COR-L47 (cell line): ENCODE results near the gene MED8.
"Not testable (repeated sequence)": the region's sequence is repeated elsewhere in the genome, so short reads cannot be mapped to it uniquely, and the experiment has no call there.

Experiments
- DNase-seq: peaks from one replicate; lab custom pipeline; 2025; lab: John Stamatoyannopoulos, UW

The MED8 gene

DNA sequence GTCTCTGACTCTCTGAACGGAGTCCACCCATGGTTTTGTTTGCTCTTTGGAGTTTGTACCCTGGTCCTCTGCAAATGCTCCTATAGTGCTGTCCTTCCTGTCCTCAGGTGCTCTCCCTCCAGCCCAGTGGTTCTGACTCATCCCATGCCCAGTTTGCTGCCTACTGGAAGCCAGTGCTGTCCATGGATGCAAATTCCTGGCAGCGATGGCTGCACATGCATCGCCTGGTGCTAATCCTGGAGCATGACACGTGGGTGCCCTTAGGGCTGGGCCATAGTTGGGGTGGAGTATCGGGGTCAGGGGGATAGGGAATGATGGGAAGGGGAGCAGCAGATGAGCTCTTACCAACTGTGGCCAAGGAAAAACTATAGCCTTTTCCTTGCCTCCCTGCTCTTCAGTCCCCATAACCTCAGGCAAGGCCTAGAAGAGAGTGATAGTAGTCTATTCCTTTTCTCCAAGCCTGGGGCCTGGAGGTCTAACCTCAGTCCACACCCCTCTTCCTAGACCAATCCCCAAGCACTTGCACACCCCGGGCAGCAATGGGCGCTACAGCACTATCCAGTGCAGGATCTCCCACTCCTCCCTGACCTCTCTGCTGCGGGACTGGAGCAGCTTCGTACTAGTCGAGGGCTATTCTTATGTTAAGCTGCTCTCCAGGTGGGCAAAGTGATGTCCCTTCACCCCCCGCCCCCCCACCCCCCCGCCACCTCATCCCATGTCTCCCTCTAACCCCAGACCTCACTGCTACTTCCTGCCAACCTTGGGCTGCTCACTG, 32.6 kb upstream of the MED8 start:
- no peak for DNase-seq

GRCh38 chr1:43421396-43421795, 31.8 kb upstream of the MED8 start:
- no peak for DNase-seq

GRCh38 chr1:43420874-43421273, 31.3 kb upstream of the MED8 start:
- no peak for DNase-seq

DNA sequence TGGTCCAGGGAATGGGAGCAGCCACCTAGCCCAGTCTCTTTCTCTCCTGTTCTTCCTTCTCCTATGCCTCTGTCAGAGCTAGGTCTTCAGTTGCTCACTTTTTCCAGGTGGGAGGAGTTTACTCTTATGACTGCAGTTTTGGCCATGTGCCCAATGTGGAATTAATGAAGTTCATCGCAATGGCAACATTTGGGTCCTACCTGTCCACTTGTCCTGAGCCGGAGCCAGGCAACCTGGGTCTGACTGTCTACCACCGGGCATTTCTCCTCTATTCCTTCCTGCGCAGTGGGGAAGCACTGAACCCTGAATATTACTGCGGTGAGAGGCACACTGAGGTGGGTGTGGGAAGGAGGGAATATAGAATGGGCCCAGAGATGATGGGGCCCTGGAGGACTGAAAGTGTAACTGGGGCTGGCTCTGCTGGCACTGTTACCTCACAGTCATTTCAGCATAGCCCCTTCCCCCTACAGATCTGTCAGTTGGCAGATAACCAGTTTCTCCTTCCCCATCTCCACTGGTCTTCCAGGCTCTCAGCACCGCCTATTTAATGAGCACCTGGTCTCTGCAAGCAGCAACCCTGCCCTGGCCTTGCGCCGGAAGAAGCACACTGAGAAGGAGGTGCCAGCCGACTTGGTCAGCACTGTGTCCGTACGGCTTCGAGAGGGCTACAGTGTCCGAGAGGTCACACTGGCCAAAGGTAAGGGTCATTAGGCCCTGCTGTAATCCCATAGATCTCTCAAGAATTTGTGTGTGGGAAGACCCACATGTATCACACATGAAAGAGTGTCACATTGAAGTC, 30.2 kb upstream of the MED8 start:
- no peak for DNase-seq

GRCh38 chr1:43418858-43419257, 29.3 kb upstream of the MED8 start:
- DNase-seq = no peak

GRCh38 chr1:43415901-43416300, 26.3 kb upstream of the MED8 start:
- DNase-seq = no peak

DNA sequence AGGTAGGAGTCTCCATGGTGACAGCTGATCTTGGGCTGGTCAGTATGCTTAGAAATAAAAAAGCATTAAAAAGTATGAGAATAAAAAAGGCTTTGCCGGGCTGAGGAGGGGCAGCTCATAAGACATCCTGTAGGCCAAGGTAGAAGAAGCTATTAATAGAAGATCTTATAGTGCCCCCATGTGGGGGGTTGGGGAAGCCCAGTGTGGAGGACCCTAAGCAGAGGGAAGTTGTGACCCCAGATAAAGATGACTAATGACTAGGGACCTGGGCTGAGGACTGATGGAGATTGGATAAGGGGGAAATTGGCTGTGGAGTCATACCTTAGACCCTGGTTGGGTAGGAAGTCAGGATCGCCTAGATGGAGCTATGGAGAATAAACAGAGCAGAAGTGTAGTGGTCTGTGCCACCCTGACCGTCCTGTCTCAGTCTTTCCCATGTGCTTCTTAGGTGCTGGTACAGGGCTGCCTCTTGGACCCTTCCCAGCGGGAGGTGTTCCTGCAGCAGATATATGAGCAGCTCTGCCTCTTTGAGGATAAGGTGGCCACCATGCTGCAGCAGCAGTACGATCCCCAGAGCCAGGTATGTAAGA, 25.1 kb upstream of the MED8 start:
- peak; percentile 41 for DNase-seq

DNA sequence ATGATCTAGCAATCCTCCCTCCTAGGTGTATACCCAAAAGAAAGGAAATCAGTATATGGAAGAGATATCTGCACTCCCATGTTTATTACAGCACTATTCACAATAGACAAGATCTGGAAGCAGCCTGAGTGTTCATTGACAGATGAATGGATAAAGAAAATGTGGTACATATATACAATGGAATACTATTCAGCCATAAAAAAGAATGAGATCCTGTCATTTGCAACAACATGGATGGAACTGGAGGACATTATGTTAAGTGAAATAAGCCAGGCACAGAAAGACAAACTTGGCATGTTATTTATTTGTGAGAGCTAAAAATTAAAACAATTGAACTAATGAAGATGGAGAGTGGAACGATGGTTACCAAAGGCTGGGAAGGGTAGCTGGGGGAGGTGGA, 23.8 kb upstream of the MED8 start:
- not testable (repeated sequence) for DNase-seq

- DNase-seq = no peak
These were observed 21.0 kb upstream of the MED8 start for GRCh38 chr1:43410571-43410970.

GRCh38 chr1:43405876-43406234, 16.3 kb upstream of the MED8 start:
- DNase-seq = no peak

DNA sequence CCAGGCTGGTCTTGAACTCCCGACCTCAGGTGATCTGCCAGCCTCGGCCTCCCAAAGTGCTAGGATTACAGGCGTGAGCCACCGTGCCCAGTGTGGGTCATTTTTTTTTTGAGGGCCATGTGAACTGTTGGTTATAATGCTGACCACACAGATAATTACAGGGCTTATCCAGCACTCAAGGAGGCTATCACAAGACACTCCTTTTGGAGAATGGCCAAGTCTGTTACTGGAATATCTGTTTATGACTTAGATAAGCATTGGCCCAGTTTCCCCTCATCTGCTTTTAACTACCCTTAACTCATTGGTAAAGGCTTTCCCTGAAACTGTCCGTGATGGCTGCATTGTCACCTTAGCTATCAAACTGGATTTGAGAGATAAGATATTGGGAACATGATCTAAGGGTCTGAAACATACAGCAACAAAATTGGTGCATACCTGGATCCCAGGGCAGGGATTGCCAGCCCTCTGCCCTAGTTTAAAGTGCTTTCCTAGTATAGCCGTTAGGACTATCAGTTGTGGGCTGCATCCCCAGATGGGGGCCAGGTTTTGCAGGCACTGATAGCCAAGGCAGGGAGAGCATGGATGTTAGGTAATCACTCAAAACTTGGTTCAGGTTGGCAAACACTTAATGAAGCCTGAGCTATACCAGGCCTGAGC, 15.7 kb upstream of the MED8 start:
- no peak for DNase-seq

DNA sequence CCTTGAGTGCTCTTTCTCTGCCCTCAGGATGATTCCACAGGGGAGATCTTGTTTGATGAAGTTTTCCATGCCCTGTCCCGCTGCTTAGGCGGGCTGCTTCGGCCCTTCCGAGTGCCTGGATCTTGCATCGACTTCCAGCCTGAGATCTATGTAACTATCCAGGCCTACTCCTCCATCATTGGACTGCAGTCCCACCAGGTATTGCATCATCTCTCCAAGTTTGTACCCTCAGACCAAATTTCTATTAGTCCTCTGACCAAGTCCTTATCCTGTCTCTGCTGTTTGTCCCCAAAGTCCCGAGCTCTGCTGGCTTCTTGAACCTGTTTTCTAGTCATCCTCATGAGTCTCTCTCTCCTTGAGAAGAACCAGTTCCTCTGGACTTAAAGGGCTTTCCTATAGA, 14.8 kb upstream of the MED8 start:
- DNase-seq = no peak

DNA sequence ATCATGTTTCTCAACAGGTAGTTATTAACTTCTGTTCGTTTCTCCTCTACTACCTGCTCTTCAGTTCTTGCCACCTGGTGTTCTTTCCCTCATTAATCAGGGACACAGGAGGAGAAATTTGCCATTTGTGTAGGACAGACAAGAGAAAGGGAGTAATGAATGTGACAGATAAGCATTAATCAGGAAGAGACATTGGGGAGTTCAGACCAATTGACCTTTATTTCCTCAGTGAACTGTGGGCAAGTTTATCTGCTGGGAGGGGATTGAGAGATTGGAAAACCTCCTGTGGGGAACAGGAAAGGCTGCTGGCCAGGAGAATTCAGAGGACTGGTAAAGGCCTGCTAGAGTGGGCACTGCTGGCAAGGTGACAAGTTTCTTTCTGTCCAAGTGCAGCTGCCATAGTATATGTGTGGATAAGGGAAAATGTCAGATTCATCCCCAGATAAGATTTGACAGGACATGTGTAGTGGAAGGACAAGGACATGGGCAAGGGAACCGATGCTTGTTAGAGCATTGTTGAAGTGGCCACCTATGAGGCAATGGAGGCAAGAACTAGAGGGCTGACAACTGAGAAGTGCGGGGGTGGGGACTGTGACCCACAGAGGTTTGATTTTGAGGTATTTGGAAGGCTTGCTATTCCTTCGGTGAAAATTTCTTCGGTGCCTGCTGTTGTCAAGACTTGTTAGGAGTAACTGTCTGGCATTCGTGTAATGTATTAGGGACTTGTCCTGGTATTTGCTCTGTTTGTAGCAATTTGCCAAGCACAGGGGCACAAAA, 12.7 kb upstream of the MED8 start:
- DNase-seq = no peak

GRCh38 chr1:43400441-43400840, 10.8 kb upstream of the MED8 start:
- not testable (repeated sequence) for DNase-seq

DNA sequence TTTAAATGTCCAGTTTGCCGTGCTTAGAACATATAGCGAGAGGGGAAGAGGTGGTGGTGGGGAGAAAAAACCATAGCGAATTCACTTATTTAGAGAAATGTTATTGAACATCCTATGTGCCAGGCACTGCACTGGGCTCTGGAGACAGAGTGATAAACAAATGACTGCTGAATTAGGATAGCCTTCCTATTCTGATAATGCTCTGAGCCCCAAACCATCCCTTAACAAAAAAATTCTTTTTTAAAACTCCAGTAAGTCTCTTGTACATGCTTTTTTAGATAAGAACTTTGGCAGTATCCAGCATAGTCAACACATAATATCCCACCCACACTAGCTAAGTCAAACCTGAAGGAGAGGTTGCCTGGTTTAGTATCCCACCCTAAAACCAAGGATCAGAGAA, 8.6 kb upstream of the MED8 start:
- DNase-seq = no peak

- no peak for DNase-seq
These were observed 6.5 kb upstream of the MED8 start for GRCh38 chr1:43396059-43396458.

DNA sequence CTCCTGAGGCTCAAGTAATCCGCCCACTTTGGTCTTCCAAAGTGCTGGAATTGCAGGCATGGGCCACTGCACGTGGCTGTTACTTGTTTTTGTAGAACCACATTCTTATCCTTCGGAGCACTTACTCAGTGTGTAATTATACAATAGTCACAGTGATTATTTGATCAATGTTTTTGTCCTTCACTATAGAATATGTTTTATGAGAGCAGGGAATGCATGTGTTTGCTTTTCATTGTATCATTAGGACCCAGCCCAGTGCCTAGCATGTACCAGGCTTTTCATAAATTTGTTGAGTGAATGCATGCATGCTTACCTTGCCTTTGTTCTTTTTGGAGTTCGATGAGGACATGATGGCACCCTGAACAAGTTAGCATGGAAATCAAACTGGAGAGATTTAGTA, 5.9 kb upstream of the MED8 start:
- DNase-seq = no peak

- DNase-seq = no peak
These were observed 3.1 kb upstream of the MED8 start for GRCh38 chr1:43392702-43393101.

DNA sequence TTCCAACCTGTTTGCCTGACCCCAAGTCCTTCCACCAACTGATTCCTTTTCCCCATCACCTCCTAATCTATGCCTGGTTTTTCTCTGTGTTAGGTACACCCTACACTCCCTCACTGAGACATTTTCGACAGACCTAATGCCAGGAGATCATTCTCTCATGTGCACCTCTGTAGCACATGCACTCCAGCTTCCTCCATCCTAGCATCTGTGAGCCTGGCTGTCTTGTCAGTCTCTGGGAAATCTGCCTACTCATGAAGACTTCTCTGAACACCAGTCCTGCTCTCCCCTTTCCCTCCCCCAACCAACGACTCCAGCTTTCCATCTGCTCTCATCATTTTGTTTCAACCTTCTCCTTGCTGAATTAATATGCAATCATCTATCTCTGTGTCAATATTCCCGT, 987 bp downstream of the MED8 start:
- DNase-seq = no peak

DNA sequence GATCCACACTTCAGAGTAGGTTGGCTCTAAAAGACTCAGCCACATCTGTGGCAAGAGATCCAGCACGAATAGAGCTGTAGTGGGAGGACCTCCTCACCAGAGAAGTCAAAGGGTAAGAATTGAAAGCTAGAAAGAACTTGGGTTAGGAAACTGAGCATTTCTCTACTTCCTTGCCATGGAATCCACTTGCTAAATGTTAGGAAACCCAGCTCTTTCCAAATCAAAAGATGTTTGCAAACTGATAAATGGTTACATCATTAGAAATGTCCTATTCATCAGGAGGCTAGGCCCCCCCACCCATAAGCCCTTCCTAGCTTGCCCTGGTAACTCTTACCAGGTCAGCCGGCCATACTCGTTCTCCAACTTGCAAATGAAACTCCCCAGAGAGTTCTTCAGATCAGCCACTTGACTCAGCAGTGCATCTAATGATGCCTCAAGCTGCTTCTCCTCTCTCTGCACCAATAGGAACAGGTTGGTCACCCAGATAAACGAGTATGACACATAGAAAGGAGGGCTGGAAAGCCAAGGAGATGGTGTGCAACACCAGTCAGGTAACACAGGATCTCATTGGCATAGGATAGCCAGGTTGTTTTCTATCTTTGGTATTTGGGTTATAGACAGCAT, 1.5 kb downstream of the MED8 start:
- no peak for DNase-seq

DNA sequence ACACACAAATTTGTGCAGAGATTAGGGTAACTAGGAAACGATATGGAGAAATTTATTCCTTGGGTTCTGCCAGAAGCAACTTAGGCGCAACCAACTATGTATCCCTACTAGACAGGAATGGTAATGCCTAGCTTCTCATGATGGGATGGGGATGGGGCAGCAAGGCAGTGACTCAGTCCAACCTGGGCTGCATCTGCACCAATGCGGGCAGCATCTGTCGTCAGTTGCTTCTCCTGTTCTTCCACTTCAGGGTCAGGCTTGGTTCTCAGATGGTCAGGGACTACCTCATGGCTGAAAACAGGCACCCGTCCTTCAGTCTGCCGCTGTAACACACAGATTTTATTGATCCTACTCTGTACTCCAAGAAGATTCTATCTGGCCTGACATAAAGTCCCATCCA, 2.9 kb downstream of the MED8 start:
- DNase-seq = no peak
